ENCODE measurements around the gene UBE2B. TPM values are rescaled to one million over a fixed set of nuclear protein-coding genes. Genes with fewer than 3 reads are reported as not detected.
"Not testable (repeated sequence)": the region's sequence is repeated elsewhere in the genome, so short reads cannot be mapped to it uniquely, and the experiment has no call there.

Gene UBE2B
- total RNA-seq, 1 experiment from 2014 or later = 53.3 TPM

- H3K27me3 ChIP-seq; H3K9me3 ChIP-seq (replicated peaks); H3K4me3 ChIP-seq; H3K4me1 ChIP-seq; H3K27ac ChIP-seq; DNase-seq: not testable (repeated sequence)
- H3K36me3 ChIP-seq = peaks cover 49% of the 10 kb centered on the region
Measured at GRCh38 chr5:134382204-134382603, 10.8 kb downstream of the UBE2B start.

- Histone ChIP-seq H3K27ac (no peak overlapping the region), H3K36me3 (peaks cover 61% of the 10 kb centered on the region), H3K9me3 (replicated peaks) (no peaks in the 10 kb centered on the region), H3K4me3 (no peak overlapping the region), H3K27me3 (no peaks in the 10 kb centered on the region), H3K4me1 (no peaks in the 10 kb centered on the region)
- DNase-seq = no peak
Measured at GRCh38 chr5:134383980-134384697, 12.8 kb downstream of the UBE2B start.

GRCh38 chr5:134387443-134387842 lies 16.1 kb downstream of the UBE2B start:
- peaks cover 60% of the 10 kb centered on the region for H3K36me3 ChIP-seq
- no peak overlapping the region for H3K4me3 ChIP-seq
- no peaks in the 10 kb centered on the region for H3K9me3 ChIP-seq (replicated peaks)
- H3K27me3 ChIP-seq = no peaks in the 10 kb centered on the region
- DNase-seq = no peak
- no peaks in the 10 kb centered on the region for H3K4me1 ChIP-seq
- no peak overlapping the region for H3K27ac ChIP-seq

GRCh38 chr5:134392301-134392700 lies 20.9 kb downstream of the UBE2B start:
- DNase-seq = no peak
- no peaks in the 10 kb centered on the region for H3K27me3 ChIP-seq
- H3K27ac ChIP-seq = no peak overlapping the region
- no peaks in the 10 kb centered on the region for H3K4me1 ChIP-seq
- no peaks in the 10 kb centered on the region for H3K9me3 ChIP-seq (replicated peaks)
- H3K4me3 ChIP-seq = no peak overlapping the region
- peaks cover 65% of the 10 kb centered on the region for H3K36me3 ChIP-seq

- peaks cover 47% of the 10 kb centered on the region for H3K36me3 ChIP-seq
- H3K9me3 ChIP-seq (replicated peaks) = no peaks in the 10 kb centered on the region
- no peaks in the 10 kb centered on the region for H3K27me3 ChIP-seq
- H3K27ac ChIP-seq = no peak overlapping the region
- DNase-seq = no peak
- no peak overlapping the region for H3K4me3 ChIP-seq
- no peaks in the 10 kb centered on the region for H3K4me1 ChIP-seq
Measured at GRCh38 chr5:134394932-134395331, 23.6 kb downstream of the UBE2B start.

GRCh38 chr5:134396274-134396673 lies 24.9 kb downstream of the UBE2B start:
- H3K4me3 ChIP-seq = no peak overlapping the region
- no peaks in the 10 kb centered on the region for H3K4me1 ChIP-seq
- H3K36me3 ChIP-seq = peaks cover 35% of the 10 kb centered on the region
- H3K27ac ChIP-seq = no peak overlapping the region
- DNase-seq = no peak
- no peaks in the 10 kb centered on the region for H3K27me3 ChIP-seq
- no peaks in the 10 kb centered on the region for H3K9me3 ChIP-seq (replicated peaks)

- Histone ChIP-seq H3K4me3 (no peak overlapping the region), H3K4me1 (no peaks in the 10 kb centered on the region), H3K27ac (no peak overlapping the region), H3K36me3 (peaks cover 34% of the 10 kb centered on the region), H3K27me3 (no peaks in the 10 kb centered on the region), H3K9me3 (replicated peaks) (no peaks in the 10 kb centered on the region)
- no peak for DNase-seq
Measured at GRCh38 chr5:134397196-134397595, 25.8 kb downstream of the UBE2B start.

GRCh38 chr5:134398609-134399155 lies 27.3 kb downstream of the UBE2B start:
- Histone ChIP-seq H3K27ac (no peak overlapping the region), H3K27me3 (no peaks in the 10 kb centered on the region), H3K4me3 (no peak overlapping the region), H3K9me3 (replicated peaks) (no peaks in the 10 kb centered on the region), H3K4me1 (no peaks in the 10 kb centered on the region), H3K36me3 (peaks cover 23% of the 10 kb centered on the region)
- DNase-seq = no peak

- no peak overlapping the region for H3K4me3 ChIP-seq
- no peaks in the 10 kb centered on the region for H3K27me3 ChIP-seq
- H3K9me3 ChIP-seq (replicated peaks) = no peaks in the 10 kb centered on the region
Measured at GRCh38 chr5:134403951-134404350, 32.6 kb downstream of the UBE2B start.

GRCh38 chr5:134406390-134406789 lies 35.0 kb downstream of the UBE2B start:
- Histone ChIP-seq H3K27ac (no peak overlapping the region), H3K9me3 (replicated peaks) (no peaks in the 10 kb centered on the region), H3K27me3 (no peaks in the 10 kb centered on the region), H3K36me3 (no peaks in the 10 kb centered on the region), H3K4me3 (no peak overlapping the region), H3K4me1 (no peaks in the 10 kb centered on the region)
- peak in 1 of 2 experiments; percentile 29 for DNase-seq

More at GRCh38 chr5:134403951-134404350, 32.6 kb downstream of the UBE2B start:
- Histone ChIP-seq H3K27ac (no peak overlapping the region), H3K36me3 (no peaks in the 10 kb centered on the region), H3K4me1 (no peaks in the 10 kb centered on the region)
- DNase-seq = no peak

GRCh38 chr5:134409321-134409720 lies 38.0 kb downstream of the UBE2B start:
- H3K27me3 ChIP-seq = no peaks in the 10 kb centered on the region
- no peak for DNase-seq
- H3K4me3 ChIP-seq = no peak overlapping the region
- no peaks in the 10 kb centered on the region for H3K9me3 ChIP-seq (replicated peaks)
- H3K36me3 ChIP-seq = no peaks in the 10 kb centered on the region
- no peaks in the 10 kb centered on the region; the same call in 1 of the 2 replicates for H3K4me1 ChIP-seq
- no peak overlapping the region for H3K27ac ChIP-seq

- peak overlapping the region; percentile 73 for H3K4me3 ChIP-seq
- H3K4me1 ChIP-seq = no peaks in the 10 kb centered on the region; the same call in 1 of the 2 replicates
- DNase-seq = no peak
- H3K9me3 ChIP-seq (replicated peaks) = no peaks in the 10 kb centered on the region
- H3K27me3 ChIP-seq = no peaks in the 10 kb centered on the region
- no peaks in the 10 kb centered on the region for H3K36me3 ChIP-seq
- H3K27ac ChIP-seq = no peak overlapping the region
Measured at GRCh38 chr5:134410822-134411221, 39.5 kb downstream of the UBE2B start.

- H3K9me3 ChIP-seq (replicated peaks) = no peaks in the 10 kb centered on the region
- H3K4me3 ChIP-seq = peak overlapping the region; percentile 73
- DNase-seq = no peak
- H3K4me1 ChIP-seq = no peaks in the 10 kb centered on the region; the same call in 1 of the 2 replicates
- H3K27me3 ChIP-seq = no peaks in the 10 kb centered on the region
- H3K36me3 ChIP-seq = no peaks in the 10 kb centered on the region
- H3K27ac ChIP-seq = peak overlapping the region; percentile 6; the same call in 1 of the 2 replicates
Measured at GRCh38 chr5:134411228-134411545, 39.8 kb downstream of the UBE2B start.

GRCh38 chr5:134411546-134412266 lies 40.3 kb downstream of the UBE2B start, which contains the start of gene CDKN2AIPNL:
Gene CDKN2AIPNL, minus strand, starts transcription at chr5:134411881. Its CDS starts 27 bp downstream, at chr5:134411854.
- Histone ChIP-seq H3K4me1 (no peaks in the 10 kb centered on the region; the same call in 1 of the 2 replicates), H3K27ac (peak within 1 kb of the TSS; percentile 6; the same call in 1 of the 2 replicates), H3K4me3 (peak within 1 kb of the TSS; percentile 73), H3K9me3 (replicated peaks) (no peaks in the 10 kb centered on the region), H3K36me3 (no peaks in the 10 kb centered on the region), H3K27me3 (no peaks in the 10 kb centered on the region)
- peak; percentile 89 to 90 for DNase-seq

GRCh38 chr5:134413046-134413445 lies 41.7 kb downstream of the UBE2B start:
- Histone ChIP-seq H3K27me3 (no peaks in the 10 kb centered on the region), H3K4me1 (no peaks in the 10 kb centered on the region; the same call in 1 of the 2 replicates), H3K4me3 (no peak overlapping the region), H3K9me3 (replicated peaks) (no peaks in the 10 kb centered on the region), H3K27ac (no peak overlapping the region), H3K36me3 (no peaks in the 10 kb centered on the region)
- no peak for DNase-seq
